Mucosa of descending colon (tissue), 3 donors: ENCODE data around the gene PLEKHG1. TPM values are rescaled to one million over a fixed set of nuclear protein-coding genes. Genes with fewer than 3 reads are reported as not detected.
A peak's percentile ranks its signal among the peaks of the same experiment; 100 is the strongest.

ENCODE experiments used
- ATAC-seq: fragments of 200-7000 bp; cut with Tn5 transposase; one replicate; pipeline ENCODE4 v1.9.1; 2020; ENCODE audit warnings: mild to moderate bottlenecking, moderate library complexity
- DNase-seq, 3 donors: peaks; one replicate each; pipeline ENCODE4 v3.0.0-alpha.2; 2020
- H3K36me3 ChIP-seq: fragments of 200-600 bp; one replicate; pipeline ENCODE4 v1.8.0; 2021; ENCODE audit warnings: low read depth, mild to moderate bottlenecking
- H3K4me1 ChIP-seq: fragments of 200-600 bp; one replicate; pipeline ENCODE4 v1.8.0; 2021; ENCODE audit warnings: low read depth, mild to moderate bottlenecking
- H3K4me3 ChIP-seq: fragments of 200-600 bp; one replicate; pipeline ENCODE4 v1.8.0; 2021; ENCODE audit warnings: mild to moderate bottlenecking
- H3K9me3 ChIP-seq: fragments of 200-600 bp; one replicate; pipeline ENCODE4 v1.8.0; 2021; ENCODE audit warnings: mild to moderate bottlenecking
- intact Hi-C, 2 donors: fragments of 100-400 bp; cut with DNase I in 1 of 2; cut with micrococcal nuclease in 1 of 2; formaldehyde crosslinking; loops; one replicate each; pipeline versions ENCODE4 v1.11.0 to v1.11.1; 2022; cut with DNase I, micrococcal nuclease
- total RNA-seq, 3 donors: library from RNA; stranded (reverse); fragmentation: NEBNext Ultra II Directional in 2 of 3; extraction: Animal tissue kit (Norgen Biotek cat#: 25700) in 2 of 3; gene quantifications; one replicate each; pipeline versions ENCODE4 v1.2.1 to v1.2.4, GENCODE V29; 2021 to 2023
- TF ChIP-seq, protein P1 (sequence below): fragments of 200-600 bp; IDR thresholded peaks from one replicate; pipeline ENCODE4 v1.8.0; 2022; ENCODE audit warnings: antibody characterized with exemption, mild to moderate bottlenecking
- donor health status: DM: no; HTN: no; CAD: no; lungs with moderate emphysema.
- donor health status: DM: no; HTN: no; CAD: no.
- donor health status: DM: no; HTN: yes; CAD: no.

Gene PLEKHG1
- total RNA-seq, 3 donors from 2014 or later = 24.1 to 49.2 (median 29.1) TPM

DNA sequence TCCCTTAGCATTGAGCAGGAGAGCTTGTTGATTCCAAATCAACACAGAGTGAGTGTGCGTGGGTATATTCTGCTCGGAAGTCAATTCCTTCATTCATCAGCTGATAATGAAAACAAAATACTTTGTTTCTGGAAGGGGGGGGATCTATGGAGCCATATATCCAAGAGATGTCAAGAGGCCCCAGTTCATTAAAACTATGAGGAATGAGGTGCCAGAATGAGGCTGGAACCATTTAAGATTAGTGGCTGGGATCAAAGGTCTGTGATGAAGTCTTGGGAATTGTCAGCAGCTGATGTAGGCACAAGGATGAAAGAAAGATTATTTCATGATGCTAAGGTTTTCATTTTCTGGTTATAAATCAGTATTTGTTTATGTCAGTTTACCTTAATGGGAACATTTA lies 30.5 kb upstream of the PLEKHG1 start:
- DNase-seq = no peak
- no peak for ATAC-seq
- intact Hi-C loops = no loop called here
- peaks cover 9% of the 10 kb centered on the region for H3K4me1 ChIP-seq
- TF ChIP-seq, protein P1, sequence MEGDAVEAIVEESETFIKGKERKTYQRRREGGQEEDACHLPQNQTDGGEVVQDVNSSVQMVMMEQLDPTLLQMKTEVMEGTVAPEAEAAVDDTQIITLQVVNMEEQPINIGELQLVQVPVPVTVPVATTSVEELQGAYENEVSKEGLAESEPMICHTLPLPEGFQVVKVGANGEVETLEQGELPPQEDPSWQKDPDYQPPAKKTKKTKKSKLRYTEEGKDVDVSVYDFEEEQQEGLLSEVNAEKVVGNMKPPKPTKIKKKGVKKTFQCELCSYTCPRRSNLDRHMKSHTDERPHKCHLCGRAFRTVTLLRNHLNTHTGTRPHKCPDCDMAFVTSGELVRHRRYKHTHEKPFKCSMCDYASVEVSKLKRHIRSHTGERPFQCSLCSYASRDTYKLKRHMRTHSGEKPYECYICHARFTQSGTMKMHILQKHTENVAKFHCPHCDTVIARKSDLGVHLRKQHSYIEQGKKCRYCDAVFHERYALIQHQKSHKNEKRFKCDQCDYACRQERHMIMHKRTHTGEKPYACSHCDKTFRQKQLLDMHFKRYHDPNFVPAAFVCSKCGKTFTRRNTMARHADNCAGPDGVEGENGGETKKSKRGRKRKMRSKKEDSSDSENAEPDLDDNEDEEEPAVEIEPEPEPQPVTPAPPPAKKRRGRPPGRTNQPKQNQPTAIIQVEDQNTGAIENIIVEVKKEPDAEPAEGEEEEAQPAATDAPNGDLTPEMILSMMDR = no peak
- no peaks in the 10 kb centered on the region for H3K9me3 ChIP-seq
- no peaks in the 10 kb centered on the region for H3K36me3 ChIP-seq
- no peak overlapping the region for H3K4me3 ChIP-seq

DNA sequence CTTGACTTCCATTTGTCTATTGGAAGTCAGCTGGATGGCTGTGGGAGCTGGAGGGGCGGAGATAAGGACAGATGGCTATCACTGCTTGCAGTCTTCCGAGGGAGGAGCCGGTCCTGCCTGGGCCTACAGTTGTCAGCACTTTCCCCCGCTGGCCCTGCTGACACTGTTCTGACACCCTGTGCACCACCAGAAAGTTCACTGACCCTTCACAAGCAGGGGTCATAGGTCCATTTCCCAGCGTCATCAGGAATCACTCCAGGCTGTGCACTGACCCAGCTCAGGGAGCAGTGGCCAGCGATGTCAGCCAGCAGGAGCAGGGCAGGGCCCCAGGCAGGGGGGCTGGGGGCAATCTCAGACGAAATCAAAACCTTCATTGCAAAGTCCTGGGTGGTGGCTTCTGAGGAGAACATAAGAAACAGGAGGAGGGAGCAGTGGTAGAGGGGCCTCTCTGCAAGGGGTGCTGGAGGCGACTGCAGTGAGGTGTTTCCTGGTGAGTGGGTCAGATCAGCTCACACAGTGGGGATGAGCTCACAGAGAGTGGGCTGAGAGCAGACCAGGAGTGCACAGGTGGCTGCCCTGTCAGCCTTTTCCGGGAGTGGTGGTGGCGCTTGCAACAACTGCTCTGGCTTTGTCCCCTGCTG lies 26.5 kb upstream of the PLEKHG1 start:
- Histone ChIP-seq H3K4me3 (no peak overlapping the region), H3K9me3 (no peaks in the 10 kb centered on the region), H3K4me1 (no peaks in the 10 kb centered on the region), H3K36me3 (no peaks in the 10 kb centered on the region)
- TF ChIP-seq, protein P1 = no peak
- intact Hi-C loops = no loop called here
- DNase-seq (no peak), ATAC-seq (peak; percentile 33)

DNA sequence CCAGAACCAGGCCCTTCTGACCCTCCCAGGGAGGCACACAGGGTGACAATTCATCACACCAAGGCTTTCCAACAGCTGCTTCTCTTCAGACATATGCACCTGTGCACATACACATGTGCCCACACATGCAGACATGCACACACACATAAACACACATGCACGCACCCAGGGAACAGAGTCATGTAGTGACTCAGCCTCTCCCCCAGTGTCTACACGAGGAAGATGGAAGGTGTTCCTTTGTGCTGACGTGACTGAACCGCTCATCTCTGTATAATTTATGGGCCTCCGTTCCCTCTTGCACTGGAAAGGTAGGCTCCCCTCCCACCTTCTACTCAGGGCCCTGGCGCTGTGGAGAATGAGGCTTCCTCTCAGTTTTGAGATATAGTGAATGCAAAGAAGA lies 23.8 kb upstream of the PLEKHG1 start:
- DNase-seq (no peak), ATAC-seq (no peak)
- TF ChIP-seq, protein P1 = no peak
- Histone ChIP-seq H3K9me3 (no peaks in the 10 kb centered on the region), H3K36me3 (no peaks in the 10 kb centered on the region), H3K4me1 (no peaks in the 10 kb centered on the region), H3K4me3 (no peak overlapping the region)
- intact Hi-C loops = no loop called here

DNA sequence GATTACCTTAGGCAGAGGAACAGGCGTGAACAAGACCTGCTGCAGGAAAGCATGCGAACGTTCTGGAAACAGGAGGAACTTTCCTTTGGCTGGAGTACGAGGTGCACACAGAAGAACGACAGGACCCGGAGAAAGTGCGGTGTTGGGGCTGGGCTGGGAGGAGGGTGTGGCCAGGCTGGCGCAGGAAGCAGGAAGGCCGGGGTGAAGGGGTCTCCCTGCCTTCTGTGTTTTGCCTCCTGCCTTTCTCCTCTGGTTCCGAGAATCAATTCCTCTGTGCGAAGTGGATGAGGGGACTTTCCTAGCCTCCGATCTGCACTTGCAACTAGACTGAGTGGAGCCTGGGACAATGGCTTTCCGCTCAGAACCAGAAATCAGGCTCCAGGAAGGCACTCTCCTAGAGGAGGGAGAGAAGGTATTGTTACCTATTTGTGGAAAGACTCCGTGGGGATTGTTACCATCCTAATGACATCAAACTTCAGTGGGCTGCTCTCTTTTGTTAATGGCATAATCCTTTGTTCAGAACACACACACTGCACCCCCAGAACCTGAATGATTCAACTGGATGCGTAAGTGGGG lies 22.9 kb upstream of the PLEKHG1 start:
- DNase-seq (no peak), ATAC-seq (no peak)
- TF ChIP-seq, protein P1 = no peak
- intact Hi-C loops = no loop called here
- H3K4me1 ChIP-seq = no peaks in the 10 kb centered on the region
- no peaks in the 10 kb centered on the region for H3K36me3 ChIP-seq
- no peak overlapping the region for H3K4me3 ChIP-seq
- no peaks in the 10 kb centered on the region for H3K9me3 ChIP-seq

DNA sequence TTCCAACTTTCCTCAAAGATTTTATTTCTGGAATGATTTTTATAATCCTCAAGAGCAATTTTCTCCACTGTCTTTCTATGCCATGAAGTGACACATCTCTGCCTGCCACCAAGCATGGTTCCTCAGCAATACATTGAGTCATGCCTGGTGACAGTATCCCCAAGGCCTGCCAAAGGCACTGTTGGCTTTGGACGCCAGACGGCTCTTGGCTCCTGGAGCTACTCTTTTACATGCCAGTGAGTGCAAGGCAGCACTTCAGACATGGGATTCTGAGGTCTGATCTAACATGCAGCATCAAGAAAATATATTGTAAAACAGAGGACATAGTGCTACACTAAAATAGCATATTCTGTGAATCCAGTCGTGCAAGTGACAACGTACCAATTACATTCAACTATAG lies 20.1 kb upstream of the PLEKHG1 start:
- ATAC-seq = no peak
- DNase-seq = no peak
- H3K4me3 ChIP-seq = no peak overlapping the region
- H3K36me3 ChIP-seq = no peaks in the 10 kb centered on the region
- H3K4me1 ChIP-seq = no peaks in the 10 kb centered on the region
- intact Hi-C loops = no loop called here
- TF ChIP-seq, protein P1 = no peak
- H3K9me3 ChIP-seq = no peaks in the 10 kb centered on the region
